T follicular helper cell (primary cell): ENCODE measurements around the gene SEPTIN1.
"Not testable (repeated sequence)": the region's sequence is repeated elsewhere in the genome, so short reads cannot be mapped to it uniquely, and the experiment has no call there.

Experiments used
- DNase-seq: peaks from one replicate; pipeline ENCODE4 v3.0.0-alpha.2; 2020; ENCODE audit warnings: low read depth

The SEPTIN1 gene

DNA sequence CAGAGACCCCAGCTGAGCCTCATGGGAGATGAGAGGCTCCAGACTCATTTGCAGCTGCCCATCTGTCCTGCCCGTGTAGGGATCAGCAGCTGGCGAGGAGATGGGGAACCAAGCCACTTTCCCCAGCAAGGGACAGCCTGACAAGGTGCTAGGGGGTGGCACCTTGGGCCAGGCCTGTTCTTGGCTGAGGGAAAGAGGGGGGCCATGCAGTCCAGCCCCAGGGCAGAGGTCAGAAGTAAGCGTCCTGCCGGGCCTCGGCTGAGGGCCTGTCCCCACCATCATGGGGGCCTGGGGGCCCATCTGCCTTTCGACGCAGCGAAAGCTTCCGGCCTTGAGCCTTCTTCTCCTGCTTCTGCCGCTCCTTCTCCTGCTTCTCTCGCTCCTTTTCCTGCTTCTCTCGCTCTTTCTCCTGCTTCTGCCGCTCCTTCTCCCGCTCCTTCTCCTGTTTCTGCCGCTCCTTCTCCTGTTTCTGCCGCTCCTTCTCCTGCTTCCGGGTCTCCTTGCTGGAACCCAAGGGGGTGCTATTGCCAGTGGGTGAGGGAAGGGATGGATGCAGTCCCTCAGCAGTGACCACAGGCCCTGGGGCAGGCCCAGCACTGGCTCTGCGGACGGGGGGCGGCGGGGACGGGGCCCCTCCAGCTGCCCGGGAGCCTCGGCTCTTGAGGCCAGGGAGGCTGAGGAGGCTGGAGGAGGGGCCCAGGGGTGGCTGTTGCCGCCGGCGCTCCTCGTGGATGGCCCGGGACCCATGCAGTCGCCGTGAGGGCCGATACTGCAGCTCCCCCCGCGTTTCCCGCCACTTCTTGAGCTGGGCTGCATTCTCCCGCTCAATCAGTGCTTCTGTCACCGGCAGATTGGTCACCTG lies 24.4 kb downstream of the SEPTIN1 start:
- DNase-seq: no peak

DNA sequence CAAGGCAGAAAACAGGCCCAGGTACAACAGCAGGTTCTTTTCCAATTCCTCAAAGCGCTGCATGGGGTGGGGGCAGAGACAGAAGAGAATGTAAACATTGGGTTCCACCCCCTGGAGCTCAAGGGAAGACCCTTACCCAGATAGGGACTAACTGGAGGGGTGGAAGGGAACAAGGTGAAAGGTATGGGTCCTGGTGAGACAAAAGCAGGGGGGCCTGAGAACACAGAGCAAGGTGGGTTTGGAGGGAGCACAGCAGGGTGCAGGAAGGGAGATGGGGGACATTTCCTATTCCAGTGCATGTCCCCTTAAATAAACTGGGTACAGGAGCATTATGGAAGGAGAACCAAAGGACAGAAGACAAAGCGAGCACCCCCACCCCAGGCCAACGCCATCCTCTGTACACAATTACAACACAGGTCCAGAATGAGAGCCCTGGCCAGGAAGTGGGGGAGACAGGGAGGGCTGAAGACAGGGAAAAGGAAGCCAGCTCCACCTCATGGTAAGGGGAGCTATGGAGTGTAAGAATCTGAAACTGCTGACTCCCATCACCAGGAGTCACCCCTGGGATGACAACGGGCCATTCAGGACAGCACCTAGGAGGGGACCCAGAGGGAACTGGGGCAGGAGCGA lies 25.2 kb downstream of the SEPTIN1 start:
- no peak for DNase-seq

DNA sequence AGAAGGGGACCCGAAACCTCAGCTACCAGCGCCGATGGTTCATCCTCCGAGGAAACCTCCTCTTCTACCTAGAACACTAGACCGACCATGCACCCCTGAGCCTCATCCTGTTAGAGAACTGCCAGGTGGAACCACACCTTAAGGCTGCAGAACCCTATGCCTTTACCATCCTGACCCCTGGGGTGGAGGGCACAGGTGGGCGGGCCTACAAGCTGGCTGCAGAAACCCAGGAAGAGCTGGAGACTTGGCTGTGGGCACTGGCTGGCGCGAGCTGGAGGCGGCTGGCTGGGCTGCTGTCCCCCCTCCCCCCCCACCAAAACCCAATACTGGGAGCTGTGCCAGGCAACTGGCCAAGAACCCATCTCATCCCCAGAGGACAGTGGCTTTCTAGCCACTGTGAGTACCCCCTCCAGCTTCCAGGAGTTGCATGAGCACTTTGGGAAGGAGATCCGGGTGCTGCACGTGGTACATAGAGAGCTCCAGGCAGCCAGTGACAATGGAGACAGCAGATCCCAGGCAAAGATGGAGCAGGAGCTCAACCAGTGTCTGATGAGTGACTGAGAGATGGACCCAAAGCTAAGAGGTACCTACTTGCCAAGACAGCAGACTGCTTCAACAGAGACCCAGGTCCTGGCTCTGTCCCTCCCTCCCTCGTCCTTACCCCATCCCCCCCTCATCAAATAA lies 25.8 kb downstream of the SEPTIN1 start:
- no peak for DNase-seq

DNA sequence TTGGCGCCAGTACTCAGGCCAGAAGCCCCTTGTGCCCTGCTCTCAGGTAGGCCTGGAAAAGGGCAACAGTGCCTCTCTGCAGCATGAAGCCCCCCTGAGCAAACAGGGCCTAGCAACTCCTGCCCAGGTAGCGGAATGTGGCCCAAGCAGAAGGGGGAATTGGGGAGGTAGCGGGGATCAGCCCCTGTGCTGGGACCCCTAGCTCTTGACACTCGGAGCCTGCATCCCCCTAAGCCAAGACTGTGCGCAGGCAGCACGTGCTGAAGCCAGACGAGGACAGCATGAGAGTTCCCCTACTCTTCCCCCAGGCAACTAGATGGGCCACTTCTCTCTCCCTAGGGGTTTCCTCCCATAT lies 26.4 kb downstream of the SEPTIN1 start:
- DNase-seq: no peak

DNA sequence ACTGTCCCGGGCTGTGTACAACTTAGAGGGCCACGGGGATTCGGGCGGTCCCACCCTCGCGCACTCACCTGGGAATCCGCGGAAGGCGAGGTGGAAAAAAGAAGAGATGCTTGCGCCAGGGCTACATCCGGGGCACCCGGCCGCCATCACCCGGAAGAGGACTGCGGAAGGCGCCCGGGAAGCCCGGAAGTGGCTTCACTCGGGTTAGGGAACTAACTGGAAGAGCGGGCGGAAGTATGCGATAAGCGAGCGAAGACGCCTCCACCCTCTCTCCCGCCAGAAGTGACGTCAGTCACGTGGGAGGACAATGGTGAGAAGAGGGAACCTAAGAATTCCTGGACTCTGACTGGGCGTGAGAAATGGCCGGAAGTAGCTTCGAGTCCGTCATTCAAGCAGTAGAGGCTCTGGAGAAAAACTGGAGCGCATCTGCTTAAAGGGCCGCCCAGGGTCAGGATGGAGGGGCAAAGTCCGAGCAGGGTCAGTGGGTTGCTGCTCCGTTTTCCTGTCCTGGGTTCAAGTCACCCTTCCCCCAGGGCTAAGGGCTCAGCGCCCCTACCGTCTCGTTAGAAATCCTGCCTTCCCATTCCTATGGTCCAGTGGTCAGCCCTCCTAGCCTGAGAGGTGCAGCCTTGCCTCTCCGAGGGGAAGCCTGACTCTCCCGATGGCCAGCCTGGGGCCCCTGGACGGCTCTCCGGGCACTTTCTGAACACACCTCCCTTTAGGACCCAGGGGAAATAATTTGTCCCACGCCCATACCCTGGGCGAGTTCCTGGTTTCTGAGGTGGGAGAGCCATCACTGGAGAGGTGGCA lies 27.0 kb downstream of the SEPTIN1 start, which contains the start of gene CD2BP2:
Gene CD2BP2 (minus strand): TSS at position 165 of the 810 bp plus-strand sequence. CDS start 627 bp downstream, outside the sequence.
- peak; percentile 83 for DNase-seq

DNA sequence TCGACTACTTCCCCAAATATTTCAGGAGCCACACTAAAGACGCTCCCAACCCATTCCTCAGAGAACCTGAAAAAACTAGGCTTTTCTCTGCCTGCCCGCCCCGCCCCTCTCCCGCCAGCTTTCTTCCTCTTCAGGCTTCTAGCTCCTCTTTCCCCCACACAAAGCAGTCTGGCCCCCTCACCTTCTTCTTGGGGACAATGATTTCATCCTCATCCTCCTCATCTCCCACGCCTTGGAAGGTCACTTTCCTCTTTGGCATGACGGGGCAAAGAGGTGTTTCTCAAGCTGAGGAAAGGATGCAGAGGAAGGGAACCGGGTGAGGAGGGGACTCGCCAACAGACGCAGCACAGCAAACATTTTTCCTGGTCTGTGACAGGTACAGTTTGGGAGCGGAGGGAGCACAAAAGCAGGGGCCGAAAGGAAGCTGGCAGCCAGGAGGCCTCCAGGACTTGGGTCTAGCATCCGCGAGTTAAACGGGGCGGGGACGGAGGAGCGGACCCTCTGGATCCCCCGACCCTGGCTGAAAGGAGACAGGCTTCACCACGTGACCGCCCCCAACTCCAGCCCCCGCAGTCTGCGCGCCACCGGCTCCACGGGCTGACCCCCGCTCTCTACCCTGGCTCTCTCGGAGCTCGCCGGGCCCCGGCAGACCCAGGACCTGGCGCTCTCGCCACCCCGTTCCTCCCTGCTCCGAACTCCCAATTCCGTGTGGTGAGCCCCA lies 27.8 kb downstream of the SEPTIN1 start:
- DNase-seq: no peak

DNA sequence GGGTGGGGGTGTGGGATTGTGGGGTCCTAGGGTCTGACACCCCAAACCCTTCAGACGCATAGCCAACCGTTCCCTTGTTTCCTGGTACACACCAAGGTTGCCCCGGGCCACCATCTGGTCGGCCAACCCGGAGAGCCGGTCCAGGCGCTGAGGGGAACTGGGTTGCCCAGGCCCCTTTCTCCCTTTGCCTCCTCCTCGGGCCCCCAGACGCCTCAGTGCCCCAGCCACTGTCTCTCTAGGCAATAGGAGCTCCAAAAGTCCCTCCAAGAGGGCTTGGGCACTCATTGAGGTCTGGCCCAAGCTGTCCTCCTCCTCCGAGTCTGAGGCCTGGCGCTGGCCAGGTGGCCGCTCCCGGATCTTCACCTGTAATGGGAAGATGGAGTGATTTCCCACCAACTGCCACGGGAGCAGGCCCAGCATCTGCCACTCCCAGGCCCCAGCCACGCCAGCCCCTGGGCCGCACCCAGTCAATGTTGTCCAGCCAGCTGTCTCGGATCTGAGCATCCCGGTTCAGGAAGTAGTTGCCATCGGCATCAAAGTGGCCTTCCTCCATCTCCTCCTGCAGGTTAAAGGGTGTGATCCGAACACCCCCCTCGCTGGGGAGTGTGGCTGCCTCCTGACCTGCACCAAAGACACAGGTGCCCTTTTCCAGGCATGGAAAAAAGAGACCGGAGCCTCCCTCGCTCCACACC lies 28.8 kb downstream of the SEPTIN1 start:
- no peak for DNase-seq

DNA sequence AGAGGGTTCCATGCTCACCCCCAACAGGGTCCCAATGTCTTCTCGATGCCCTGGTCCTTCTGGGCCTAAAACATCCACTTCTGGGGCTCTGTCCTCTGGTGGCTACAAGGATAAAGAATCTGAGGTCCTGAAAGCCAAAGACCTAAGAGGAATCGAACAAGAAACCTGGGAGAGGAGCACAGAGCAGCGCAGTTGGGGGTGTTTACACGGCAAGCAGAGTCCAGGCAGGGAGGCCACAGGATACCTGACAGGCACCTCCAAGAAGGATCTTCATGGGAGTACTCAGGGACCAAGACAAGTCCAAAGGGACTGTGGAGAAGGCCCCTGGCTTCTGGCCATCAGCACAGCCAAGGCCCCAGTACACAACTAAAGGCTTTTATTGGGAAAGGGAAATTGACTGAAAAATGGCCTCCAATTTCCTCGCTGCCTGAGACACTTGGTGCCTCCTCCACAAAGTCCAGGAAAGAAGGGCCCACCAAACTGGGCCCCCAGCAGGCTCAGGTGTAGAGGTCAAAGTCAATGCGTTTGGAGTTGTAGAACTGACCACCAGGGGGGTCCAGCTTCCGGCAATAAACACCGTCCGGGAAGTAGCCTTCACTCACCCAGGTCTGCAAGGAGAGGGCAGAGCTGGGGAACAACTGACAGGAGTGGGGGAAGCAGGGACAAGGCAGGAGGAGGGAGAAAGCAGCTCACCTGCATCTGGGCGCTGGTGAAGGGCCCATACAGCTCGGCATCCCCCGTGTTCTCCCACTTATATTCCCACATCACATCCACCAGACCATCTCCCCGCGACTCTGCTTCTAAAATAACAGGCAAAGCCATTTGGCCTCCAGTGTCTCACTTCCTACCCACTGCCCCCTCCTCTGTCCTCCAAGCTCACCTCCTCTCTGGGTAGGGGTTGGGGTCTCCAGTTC lies 29.6 kb downstream of the SEPTIN1 start:
- no peak for DNase-seq

DNA sequence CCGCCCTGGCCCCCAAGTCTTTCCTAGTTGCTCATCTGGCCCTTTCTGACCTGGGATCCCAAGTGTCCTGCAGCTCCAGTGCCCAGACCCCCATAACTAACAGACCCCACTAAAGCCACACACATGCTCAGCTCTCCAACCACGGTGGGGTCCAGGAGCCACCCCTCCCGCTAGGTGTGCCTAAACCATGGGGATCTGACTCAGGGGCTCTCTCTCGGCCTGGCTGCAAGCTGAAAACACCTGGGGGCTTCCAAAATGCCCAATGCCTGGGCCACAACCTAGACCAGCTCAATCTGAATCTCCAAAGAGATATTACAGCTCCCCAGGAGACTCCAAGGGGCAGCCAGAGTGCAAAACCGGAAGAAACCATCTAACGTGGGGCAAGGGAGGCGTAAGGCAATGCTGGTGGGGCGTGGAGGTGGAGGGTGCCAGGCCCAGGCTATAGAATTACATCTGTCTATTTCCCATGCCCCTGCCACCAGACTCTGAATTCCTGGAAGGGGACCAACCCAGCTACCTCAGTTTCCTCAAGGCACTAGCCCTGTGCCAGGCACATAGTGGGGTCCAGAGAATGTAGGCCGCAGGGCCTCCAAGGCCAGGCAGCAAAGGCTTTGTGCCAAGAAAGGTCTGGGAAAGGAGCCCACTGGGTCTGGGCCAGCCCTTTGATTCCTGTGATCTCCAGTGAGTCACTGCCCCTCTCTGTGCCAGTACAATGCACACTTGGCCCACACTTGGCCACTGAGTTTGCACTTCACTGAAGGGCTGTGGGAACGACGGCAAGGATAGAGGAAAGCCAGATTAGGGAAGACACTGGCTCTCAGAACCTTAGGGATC lies 30.6 kb downstream of the SEPTIN1 start:
- no peak for DNase-seq

DNA sequence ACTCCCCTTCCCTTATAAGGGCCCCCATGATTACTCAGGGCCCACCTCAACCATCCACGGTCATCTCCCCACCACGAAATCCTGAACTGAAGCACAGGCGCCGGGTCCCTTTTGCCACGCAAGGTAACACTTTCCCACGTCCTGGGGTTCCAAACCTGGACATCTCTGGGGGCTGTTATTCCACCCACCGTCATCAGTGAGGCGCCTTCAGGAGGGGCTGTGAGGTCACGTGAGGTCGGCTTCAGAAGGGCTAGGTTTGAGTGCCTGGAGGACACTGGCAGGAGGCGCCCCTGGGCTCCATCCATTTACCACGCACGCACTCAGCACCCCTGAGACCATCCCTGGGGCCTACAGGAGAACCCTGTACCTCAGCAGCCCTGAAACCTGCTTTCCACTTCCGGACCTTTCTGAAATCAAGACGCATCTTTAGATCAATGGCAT lies 31.3 kb downstream of the SEPTIN1 start:
- no peak for DNase-seq

DNA sequence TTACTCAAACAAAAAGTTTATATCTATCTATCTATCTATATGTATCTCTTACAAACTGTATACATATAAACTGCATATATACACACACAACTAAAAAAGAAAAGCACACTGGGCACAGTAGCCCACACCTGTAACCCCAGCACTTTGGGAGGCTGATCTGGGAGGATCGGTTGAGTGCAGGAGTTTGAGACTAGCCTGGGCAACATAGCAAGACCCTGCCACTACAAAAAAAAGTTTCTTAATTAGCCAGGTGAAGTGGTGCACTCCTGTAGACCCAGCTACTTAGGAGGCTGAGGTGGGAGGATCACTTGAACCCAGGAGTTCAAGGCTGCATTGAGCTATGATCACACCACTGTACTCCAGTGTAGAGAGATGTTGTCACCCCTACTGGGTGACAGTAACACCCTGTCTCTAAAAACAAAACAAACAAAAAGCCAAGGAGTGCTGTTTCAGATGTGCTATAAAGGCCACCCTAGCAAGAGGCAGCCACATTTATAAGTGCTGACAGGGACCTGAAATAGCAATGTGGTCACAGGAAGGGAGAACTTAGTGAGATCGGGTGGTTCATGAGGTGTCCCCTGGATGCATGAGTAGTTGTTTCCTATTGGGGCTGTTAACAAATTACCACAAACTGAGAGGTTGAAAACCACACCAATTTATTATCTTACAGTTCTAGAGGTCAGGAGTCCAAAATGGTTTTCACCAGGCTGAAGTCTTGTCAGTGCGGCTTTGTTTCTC lies 32.1 kb downstream of the SEPTIN1 start:
- no peak for DNase-seq

DNA sequence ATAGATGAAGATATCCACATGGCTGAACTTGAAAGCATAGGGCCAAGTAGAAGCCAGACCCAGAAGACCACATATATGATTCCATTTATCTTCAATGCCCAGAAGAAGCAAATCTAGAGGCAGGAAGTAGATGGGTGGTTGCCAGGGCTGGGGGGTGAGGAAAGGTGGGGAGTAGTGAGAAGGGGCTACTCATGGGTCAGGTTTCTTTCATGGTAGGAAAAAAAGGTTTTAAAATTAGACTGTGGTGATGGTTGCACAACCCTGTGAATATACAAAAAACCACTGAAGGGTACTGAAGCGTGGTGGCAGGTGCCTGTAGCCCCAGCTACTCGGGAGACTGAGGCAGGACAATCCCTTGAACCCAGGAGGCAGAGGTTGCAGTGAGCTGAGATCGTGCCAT lies 32.7 kb downstream of the SEPTIN1 start:
- DNase-seq: no peak

DNA sequence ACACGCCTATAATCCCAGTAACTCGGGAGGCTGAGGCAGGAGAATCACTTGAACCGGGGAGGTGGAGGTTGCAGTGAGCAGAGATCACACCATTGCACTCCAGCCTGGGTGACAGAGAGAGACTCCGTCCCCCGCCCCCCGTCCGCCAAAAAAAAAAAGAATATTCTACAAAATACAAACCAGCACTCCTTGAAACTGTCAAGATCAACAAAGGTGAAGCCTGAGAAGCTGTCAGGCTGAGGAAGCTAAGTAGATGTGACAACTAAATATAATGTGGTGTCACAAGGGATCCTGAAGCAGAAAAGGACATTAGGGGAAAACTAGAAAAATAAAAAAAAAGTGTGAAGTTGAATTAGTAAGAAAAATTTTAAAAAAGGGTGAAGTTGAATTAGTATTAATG lies 33.4 kb downstream of the SEPTIN1 start:
- no peak for DNase-seq

DNA sequence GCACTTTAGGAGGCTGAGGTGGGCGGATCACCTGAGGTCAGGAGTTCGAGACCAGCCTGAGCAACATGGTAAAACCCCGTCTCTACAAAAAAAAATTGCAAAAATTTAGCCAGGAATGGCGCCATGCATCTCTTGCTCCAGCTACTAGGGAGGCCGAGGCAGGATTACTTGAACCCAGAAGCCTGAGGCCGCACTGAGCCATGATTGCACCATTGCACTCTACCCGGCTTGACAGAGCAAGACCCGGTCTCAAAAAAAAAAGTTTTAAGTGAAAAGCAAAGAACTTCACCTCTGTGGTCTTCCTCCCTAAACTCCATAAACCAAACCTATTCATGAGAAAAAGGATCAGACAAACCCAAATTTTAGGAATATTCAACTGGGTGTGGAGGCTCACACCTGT lies 34.2 kb downstream of the SEPTIN1 start:
- DNase-seq: no peak

DNA sequence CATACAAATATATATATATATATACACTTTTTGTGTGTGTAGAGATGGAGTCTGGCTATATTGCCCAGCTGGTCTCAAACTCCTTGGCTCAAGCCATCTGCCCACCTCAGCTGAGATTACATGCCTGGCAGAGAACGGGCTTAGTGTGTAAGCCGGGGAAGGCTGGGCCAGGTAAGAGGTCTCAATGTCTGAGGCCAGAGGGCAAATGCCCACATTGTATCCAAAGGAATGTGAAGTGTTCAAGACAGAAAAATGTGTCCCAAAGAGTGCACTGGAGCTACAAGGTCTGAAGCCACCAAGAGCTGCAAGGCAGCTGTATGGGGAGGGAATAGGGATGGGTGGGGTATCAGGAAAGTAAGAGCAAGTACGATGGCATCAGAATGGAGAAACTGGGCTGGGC lies 36.1 kb downstream of the SEPTIN1 start:
- DNase-seq: no peak

DNA sequence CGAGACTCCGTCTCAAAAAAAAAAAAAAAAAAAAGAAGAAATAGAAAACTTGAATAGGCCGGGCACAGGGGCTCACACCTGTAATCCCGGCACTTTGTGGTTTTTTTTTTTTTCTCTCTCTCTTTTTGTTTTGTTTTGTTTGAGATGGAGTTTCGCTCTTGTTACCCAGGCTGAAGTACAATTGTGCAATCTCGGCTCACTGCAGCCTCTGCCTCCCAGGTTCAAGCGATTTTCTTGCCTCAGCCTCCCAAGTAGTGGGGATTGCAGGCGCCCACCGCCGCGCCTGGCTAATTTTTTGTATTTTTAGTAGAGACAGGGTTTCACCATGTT lies 38.9 kb downstream of the SEPTIN1 start:
- not testable (repeated sequence) for DNase-seq

DNA sequence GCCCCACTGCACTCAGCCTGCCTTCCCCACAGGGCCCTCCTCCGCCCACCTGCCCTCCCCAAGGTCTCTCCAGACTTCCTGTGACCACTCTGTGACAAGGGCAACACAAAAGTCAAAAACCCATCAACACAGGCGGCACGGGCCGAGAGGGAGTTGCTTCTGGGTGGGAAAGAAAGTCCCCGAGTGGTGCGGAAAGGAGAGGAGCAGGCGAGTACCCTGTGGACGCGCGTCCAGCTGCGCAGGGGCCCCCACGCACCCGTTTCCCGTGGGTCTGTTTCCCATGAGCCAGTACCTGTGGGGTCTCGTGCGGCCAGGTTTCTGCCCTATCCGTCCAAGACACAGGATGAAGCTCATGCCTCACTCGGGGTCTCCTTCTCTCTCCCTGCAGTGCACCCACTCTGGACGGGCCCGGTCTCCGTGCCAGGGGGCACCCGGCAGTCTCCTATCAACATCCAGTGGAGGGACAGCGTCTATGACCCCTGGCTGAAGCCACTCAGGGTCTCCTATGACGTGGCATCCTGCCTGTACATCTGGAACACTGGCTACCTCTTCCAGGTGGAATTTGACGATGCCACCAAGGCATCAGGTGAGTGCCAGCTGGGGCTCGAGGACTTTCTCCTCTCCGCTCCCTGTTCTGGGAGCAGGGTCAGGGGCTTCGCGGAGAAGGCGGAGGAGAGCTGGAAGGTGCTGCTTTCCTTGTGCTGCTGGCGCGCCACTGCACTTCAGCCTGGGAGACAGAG lies 39.4 kb downstream of the SEPTIN1 start:
- no peak for DNase-seq
